ENCODE measurements around the gene TRIO.
A peak's percentile ranks its signal among the peaks of the same experiment; 100 is the strongest.

The TRIO gene

GRCh38 chr5:14229181-14229580 is 86.0 kb downstream of the TRIO start:
- no peak for DNase-seq

- no peak for DNase-seq
Observed at GRCh38 chr5:14229734-14230133, 86.6 kb downstream of the TRIO start.

- DNase-seq, result no peak
Observed at GRCh38 chr5:14231156-14231555, 88.0 kb downstream of the TRIO start.

GRCh38 chr5:14231890-14232289 is 88.7 kb downstream of the TRIO start:
- DNase-seq, result no peak

- DNase-seq, result no peak
Observed at GRCh38 chr5:14234204-14234603, 91.1 kb downstream of the TRIO start.

GRCh38 chr5:14235872-14236271 is 92.7 kb downstream of the TRIO start:
- DNase-seq, result no peak

- no peak for DNase-seq
Observed at GRCh38 chr5:14236757-14237156, 93.6 kb downstream of the TRIO start.

GRCh38 chr5:14237317-14238086 is 94.4 kb downstream of the TRIO start:
- DNase-seq, result no peak

GRCh38 chr5:14238272-14238671 is 95.1 kb downstream of the TRIO start:
- no peak for DNase-seq

- no peak for DNase-seq
Observed at GRCh38 chr5:14239404-14239803, 96.3 kb downstream of the TRIO start.

- DNase-seq, result no peak
Observed at GRCh38 chr5:14239951-14240350, 96.8 kb downstream of the TRIO start.

GRCh38 chr5:14240359-14240758 is 97.2 kb downstream of the TRIO start:
- no peak for DNase-seq

GRCh38 chr5:14241141-14241540 is 98.0 kb downstream of the TRIO start:
- no peak for DNase-seq

GRCh38 chr5:14242447-14242846 is 99.3 kb downstream of the TRIO start:
- no peak for DNase-seq

GRCh38 chr5:14242871-14243383 is 99.8 kb downstream of the TRIO start:
- no peak for DNase-seq

GRCh38 chr5:14243766-14244165 is 100.6 kb downstream of the TRIO start:
- DNase-seq, result no peak

- no peak for DNase-seq
Observed at GRCh38 chr5:14244721-14245120, 101.6 kb downstream of the TRIO start.

GRCh38 chr5:14245132-14245925 is 102.2 kb downstream of the TRIO start:
- DNase-seq, result no peak

- DNase-seq, result no peak
Observed at GRCh38 chr5:14246350-14247053, 103.4 kb downstream of the TRIO start.

GRCh38 chr5:14247054-14247386 is 103.9 kb downstream of the TRIO start:
- DNase-seq, result no peak

GRCh38 chr5:14249258-14250082 is 106.3 kb downstream of the TRIO start:
- DNase-seq, result no peak

- DNase-seq, result peak; percentile 95
Observed at GRCh38 chr5:14250084-14250695, 107.0 kb downstream of the TRIO start.
